Cerebellar nuclear complex (tissue), 1 donor: ENCODE measurements around the gene MAN1A2.
"Not testable (repeated sequence)": the region's sequence is repeated elsewhere in the genome, so short reads cannot be mapped to it uniquely, and the experiment has no call there.

Experiments
- DNase-seq, 2 experiments: peaks; one replicate each; lab custom pipeline; 2025; lab: John Stamatoyannopoulos, UW

MAN1A2 gene

DNA sequence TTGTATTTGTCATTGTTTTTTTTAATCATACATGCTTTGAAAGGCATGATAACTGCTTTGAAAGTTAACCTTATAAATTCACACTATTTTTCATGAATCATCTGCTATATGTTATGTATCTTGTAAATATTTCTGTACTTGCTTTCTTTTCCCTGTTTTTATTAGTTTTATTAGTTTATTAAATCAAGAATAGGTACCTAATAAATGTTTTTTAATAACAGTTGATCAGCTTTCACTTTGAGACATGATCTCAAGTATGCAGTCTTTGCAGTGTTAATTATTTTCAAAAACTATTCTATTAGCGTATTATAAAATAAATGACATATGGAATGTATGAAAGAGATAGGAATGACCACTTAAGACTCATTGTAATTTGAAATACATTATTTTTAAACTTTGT is 127.8 kb downstream of the MAN1A2 start:
- DNase-seq, result no peak

DNA sequence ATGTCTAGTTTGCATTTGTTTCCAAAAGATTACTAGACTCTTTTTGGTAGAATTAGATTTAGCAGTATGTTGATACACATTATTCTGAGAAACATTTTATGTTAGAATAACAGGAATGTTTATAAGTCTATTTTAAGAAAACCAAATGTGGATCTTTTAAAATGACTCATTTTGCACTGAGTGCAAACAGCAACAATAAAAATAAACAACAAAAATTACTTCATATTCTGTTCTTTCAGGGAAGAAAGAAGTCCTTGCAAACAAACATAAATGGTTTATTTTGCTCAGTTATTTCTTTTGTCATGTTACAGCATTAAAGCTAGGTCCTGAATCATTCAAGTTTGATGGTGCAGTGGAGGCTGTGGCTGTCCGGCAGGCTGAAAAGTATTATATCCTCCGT is 131.8 kb downstream of the MAN1A2 start:
- no peak for DNase-seq

DNA sequence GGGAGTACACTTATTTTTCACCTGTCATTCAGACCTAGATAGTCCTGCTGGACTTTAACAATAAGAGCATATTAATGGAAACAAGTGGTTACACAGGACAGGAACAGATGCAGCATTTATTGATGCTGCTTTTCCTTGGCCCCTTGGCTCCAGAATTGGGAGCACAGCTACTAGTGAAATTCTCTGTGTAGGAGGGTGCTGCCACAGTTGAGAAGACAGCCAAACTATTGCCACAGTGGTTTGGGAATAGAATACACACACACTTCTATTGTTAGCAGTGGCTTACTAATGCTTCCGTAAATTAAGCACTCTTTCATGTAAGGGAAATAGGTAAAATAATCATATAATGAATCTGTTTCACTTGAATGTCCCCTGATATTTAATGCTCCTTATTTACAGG is 133.3 kb downstream of the MAN1A2 start:
- DNase-seq, result no peak

DNA sequence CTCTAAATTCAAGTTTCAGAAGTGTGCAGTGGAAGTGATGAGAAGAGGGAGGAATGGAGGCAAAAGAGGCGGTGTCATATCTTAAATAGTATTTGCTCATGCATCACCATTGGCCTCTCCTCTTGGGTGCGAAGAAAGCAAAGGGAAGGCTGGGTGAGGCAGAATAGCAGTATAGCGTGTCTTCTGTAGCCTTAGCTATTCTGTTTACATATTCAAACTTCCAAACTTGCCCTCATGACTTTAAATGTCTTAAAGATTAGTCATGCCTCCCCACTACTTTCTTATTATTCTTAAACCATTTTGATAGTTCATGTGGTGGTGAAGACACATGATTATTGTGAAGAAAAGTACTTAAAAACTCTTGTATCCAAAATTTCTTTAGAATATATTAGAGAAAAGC is 134.0 kb downstream of the MAN1A2 start:
- DNase-seq, result no peak

DNA sequence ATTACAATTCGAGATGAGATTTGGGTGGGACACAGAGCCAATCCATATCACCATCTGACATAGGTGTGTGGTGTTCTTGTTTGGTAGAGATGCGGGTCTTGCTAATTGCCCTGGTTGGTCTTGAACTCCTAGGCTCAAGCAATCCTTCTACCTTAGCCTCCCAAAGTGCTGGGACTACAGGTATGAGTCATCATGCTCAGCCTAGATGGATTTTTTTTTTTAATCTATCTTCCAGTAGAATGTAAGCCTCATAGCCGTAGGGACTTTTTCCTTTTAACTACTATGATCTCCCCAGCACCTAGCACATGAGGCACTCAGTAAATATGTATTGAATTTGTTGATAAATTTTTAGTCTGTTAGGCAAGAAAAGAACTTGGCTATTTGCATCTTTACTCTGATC is 144.0 kb downstream of the MAN1A2 start:
- DNase-seq, result no peak

DNA sequence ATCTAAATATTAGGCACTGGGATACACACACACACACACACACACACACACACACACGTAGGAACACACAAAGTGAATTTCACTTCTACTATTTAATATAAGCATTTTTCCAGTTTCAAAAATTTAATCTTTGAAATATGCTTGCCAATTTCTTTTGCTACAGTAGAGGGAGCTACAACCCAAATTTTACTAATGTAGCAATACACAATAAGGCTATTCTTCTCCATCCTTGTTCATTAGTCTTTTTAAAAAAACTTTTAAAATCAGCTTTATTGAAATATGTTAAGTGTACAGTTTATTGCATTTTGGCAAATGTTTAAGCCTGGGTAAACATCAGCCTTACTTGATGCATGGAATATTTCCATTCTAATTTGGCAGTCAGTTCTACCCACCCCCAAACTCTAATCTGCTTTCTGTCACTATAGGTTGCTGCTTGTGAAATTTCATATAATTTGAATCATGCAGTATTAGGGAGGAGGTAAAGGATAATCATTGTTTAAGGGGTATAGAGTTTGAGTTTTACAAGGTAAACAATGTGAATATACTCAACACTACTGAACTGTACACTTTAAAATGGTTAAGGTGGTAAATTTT is 145.6 kb downstream of the MAN1A2 start:
- DNase-seq, result no peak

DNA sequence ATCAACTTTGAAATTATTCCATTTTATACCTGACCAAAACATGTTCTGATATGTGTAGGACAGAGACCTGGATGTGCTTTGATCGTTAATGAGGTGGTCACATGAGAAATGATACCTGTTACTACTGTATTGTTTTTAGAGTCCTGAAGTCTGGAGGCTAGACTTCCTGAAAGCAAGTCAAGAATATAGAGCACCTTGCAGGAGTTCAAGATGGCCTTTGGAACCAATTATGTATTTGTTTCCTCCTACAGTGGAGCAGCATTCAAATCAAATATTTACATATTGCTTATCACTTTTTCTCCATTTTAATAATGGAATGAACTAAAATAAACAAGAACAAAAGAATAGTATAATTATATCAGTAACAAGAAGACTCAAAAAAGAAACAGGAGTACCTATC is 155.9 kb downstream of the MAN1A2 start:
- no peak for DNase-seq

DNA sequence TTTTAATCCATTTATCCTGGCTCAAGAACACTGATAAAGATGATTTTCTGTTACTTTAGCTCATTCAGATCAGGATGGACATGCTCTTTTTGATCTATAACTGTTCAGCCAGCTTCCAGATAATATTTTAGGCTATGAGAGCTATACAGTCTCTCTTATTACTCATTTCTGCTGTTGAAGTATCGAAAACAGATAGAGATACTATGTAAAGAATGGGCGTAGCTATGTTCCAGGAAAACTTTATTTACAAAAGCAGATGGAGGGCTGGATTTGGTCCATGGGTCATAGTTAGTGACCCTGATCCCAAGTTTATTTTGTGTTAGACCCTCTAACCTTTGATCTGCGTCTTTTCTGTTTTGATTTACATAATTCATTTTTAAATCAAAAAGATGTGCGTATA is 159.8 kb downstream of the MAN1A2 start:
- no peak for DNase-seq

DNA sequence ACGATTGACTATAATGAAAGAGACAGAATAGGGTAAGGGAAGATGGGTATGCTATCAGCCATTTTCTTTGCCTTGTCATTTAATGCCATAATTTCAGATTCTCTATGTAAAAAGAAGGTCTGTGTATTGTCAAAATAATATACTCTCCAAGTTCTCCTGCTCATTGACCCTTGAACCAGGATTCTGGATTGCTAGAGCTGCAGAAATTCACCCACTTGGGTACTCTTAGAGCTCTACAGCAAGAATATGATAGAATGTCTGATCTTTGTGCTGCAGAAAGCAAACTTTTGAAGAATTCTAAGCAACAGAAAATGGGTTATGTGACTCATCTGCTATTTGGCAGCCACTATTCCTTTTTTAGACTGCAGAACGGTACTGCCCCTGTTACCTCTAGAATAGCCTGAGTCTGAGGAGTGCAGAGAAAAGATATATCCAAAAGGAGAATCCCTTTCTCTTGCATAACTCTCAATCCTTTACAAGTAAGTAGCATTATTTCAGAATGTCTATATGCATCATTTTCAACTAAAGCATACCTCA is 160.4 kb downstream of the MAN1A2 start:
- DNase-seq, result no peak

DNA sequence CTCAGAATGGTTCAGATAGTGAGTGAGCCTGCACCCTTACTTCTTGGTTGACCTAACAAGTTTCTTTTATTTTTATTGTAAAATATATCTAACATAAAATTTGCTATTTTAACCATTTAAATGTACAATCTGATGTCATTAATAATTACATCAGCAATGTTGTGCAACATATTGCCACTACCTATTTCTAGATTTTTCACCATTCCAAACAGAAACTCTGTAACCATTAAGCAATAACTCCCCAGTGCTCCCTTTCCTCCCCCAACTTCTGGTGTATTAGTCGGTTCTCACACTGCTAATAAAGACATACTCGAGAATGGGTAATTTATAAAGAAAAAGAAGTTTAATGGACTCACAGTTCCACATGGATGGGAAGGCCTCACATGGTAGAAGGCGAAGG is 162.4 kb downstream of the MAN1A2 start:
- no peak for DNase-seq

DNA sequence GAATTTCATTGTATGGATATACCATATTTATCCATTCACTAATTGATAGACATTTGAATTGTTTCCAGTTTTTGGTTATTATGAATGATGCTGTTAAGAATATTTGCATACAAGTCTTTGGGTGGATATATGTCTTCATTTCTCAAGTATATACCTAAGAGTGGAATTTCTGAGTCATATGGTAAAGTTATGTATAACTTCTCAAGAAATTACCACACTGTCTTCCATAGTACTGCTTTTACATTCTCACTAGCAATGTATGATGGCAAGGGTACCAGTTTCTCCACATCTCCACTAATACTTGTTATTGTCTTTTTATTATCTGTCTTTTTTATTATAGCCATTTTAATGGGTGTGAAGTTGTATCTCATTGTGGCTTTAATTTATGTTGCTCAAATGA is 164.0 kb downstream of the MAN1A2 start:
- no peak for DNase-seq

DNA sequence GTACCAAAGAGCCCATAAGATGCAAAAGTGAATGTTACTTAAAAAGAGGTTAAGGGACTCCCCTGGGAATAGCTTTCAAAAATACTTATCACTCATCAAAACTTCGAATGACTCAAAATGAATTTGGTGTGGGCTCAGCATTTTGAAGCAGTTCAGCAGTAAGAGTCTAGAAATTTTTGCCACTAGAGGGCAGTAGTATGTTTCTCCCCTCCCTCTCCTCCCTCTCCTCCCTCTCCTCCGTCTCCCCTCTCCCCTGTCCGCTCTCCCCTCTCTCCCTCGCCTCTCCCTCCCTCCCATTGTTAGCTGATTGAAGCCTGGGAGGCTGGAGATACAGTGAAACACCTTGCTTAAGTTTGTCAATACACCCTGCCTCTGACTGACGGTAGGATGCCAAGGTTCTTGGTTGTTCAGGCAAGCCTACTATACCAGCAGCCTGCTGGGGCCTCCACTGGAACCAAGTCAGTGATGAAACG is 167.8 kb downstream of the MAN1A2 start:
- DNase-seq, result peak in 1 of 2 experiments; percentile 14

DNA sequence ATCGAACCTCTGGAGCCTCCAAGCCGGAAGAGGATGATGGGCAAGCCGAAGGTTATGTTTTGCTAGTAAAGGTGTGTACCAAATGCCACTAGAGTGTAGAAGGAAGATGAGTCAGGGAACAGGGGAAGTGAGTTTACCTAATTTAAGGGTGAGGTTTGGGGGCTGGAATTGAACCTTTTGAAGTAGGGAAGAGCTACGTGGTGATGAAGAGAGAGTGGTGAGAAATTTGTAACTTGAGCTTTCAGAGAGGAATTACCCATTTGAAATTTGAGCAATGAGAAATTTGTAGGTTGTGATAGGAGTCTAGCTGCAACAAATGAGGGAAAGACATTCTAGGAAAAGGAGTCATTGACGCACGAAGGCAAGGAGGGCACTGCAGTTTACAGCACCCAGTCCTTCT is 168.6 kb downstream of the MAN1A2 start:
- DNase-seq, result no peak

DNA sequence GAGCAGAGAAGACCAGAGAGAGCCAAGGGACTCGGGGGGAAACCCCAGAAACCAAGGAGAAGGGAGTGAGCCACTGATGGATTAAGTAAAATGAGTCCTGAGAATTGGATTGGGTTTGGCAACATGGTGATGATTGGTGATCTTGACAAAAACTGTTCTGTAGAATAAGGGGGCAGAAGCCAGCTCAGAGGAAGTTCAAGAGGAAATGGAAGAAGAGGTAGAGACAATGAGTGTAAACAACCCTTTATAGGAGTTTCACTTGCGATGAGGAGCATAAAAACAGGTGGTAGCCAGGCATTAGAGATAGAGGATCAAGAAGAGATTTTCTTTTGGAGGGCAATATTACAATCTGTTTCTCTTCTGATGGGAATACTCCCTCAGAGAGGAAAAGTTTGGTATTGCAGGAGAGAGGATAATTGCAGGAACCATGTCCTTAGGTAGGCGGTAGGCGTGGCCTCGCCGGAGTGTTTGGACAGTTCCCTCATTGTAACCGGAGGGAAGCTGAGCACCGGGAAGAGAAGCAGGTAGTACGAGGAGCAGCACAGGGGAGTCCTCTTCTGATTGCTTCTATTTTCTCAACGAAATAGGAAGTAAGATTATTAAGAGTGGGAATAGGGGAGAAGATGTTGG is 170.2 kb downstream of the MAN1A2 start:
- DNase-seq, result no peak

DNA sequence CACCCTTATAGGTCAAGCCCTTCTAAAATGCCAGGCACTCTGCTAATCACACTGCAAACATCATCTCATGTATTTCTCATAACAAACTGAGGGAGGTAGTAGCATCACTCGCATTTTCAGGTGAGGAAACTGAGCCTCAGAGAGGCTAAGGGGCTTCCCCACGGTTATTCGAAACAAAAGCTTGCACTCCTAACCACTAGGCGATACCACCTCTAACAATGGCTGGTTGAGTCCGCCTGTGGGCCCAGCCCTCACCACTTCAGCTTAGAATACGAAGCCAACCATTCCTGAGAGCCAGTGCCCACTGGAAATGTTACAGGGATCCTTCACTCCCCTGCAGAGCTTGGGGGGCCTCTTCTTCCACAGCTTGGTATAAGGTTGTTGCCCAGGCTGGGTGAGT is 173.3 kb downstream of the MAN1A2 start:
- no peak for DNase-seq

DNA sequence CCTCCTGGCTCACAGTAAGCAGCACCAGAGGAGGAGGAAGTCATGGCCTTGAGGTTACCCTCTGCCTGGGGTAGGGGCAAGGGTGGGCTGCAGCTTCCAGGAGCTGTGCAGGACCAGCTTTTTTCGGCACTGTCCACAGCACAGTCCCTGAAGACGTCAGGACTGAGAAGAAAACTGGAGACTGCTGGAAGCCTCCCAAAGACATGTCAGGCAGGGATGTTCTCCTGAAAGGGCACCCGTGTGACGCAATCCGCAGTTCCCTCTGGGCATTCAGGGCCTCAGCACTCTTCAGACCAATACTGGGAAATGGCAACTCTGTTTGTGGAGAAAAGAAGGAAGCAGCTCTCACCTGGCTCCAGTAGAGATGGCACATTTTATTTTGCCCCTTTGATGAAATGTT is 173.8 kb downstream of the MAN1A2 start:
- DNase-seq, result no peak

DNA sequence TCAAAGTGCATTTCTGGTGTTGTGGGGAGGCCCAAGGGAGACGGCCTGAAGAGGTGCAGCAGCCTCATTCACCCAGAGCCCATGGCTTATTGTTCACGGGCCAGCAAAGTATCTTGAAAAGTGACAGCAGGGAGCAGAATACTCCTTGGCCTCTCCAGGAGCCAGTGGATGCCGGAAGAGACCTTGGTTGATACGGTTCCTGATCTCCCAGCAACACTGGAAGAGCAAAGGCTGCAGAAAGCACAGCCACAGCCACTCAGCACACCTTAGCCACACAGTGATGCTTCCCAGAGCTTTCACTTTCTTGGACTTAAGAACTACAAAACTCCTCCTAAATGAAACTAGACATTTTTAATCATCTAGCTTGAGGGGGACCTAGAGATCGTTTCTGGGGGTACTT is 174.3 kb downstream of the MAN1A2 start:
- DNase-seq, result no peak

DNA sequence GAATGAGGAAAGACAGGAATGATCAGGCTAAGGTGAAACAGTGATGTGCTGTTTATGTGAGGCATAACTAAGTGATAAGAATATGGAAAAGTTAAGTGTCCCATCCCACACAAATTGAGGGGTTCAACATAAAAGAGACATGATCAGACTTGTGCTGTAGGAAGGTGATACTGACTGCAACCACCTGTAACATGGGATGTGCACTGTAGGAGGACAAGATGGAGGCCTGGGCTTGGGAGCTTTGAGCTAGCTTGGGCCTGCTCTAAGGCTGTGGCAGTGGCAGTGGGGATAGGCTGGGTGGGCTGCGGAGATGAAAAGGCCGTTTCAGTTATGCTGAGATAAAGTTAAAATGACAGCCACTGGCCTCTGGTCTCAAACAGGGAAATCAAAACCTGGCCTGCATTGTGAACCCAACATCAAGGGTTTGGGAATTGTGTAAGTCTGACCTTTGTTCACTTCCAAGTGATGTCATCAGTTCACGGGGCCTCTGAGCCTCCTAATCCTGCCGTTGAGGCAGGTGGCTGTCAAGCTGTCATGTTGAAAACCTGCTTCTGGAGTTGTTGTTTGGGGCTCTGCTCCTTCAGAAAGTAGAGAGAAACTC is 177.4 kb downstream of the MAN1A2 start:
- DNase-seq, result no peak

DNA sequence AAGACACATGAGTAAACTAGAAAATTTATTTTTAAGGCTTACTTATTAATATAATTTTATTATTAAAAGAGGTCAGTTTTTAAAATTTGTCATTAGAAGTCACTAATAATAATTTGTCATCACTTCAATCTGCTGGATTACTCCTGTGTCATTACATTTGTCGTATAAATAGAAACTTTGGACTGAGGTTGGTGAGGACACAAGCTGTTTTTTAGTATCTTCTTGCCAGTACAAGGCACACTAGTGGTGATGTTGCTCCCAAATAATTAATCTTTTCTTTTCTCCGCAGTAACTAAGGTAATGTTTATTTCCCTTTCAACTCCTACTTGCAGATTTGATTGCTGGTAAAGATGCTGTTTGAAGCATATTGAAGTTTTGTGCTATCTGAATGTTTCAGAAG is 179.2 kb downstream of the MAN1A2 start:
- DNase-seq, result no peak

DNA sequence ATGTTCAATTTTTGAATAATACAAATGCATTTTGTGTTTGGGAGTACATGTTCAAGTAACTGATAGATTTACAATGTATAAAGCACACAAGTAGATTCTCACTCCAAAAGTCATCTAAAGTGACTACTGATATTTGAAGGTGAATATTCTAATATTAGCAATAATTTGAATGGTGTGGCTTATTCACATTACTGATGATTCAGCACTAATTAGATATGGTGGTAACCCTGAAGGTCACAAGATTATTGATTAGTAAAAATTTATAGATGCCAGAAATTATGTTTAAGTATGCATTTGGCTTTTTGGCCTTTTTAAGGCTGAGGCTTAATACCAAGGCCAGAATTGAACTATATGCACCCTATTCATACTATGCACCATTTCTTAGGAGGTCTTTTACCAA is 186.2 kb downstream of the MAN1A2 start:
- DNase-seq, result no peak

DNA sequence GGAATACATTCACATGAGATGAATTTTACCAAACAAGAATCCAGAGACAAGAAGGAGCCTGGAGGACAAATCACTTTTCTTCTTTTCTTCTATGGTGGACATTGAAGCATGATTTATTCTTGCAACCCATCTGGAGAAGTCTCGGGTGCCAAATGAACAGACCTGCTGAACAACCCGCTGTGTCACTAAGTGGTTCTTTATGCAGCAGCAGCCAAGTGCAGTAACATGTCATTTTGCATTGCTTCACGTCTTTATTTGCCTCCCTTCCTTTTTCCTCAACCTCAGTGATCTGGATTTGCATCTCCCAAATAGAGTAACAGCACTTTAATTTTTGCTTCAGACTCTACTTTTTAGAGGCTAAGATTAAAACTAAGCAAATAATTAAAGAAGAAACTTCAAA is 188.6 kb downstream of the MAN1A2 start:
- peak; percentile 30 to 71 for DNase-seq

DNA sequence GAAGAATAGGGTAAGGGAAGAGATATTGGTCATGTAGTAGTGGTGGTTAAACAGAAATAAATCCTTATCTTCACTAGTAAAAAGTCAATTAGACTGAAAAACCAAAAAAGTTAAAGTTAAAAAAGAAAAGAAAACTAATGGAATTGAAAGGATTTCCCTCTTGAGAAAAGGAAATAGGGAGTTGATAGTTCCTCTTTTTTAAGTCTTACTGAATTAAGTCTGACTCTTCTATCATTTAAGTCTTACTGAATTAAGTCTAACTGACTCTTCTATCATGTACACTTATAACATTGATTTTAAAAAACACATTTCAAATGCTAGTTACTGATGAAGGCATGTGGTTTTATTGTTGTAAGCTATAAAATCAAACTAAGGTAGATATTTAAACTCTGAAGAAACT is 189.1 kb downstream of the MAN1A2 start:
- DNase-seq, result no peak

DNA sequence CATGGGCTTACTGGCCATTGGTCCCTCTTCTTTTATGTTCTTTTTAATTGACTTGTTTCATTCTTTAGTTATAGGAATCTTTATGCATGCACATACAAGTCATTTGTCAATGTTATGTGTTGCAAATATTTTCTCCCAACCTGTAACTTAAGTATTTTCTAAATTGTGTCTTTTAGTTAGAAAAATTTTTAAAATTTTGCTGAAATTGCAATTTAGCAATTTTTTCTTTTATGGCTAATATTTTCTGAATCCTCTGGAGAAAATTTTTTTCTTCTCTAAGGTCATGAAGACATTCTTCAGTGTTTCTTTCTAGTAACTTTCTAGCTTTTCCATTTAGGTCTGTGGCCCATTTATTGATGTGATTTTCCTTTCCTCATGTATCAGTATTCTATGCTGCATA is 189.7 kb downstream of the MAN1A2 start:
- no peak for DNase-seq

DNA sequence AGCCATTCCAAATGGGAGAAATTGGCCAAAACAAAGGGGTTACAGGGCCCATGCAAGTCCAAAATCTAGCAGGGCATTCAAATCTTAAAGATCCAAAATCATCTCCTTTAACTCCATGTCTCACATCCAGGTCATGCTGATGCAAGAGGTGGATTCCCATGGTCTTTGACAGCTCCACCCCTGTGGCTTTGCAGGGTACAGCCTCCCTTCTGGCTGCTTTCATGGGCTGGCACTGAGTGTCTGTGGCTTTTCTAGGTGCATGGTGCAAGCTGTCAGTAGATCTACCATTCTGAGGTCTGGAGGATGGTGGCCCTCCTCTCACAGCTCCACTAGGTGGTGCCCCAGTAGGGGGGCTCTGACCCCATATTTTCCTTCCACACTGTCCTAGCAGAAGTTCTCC is 191.2 kb downstream of the MAN1A2 start:
- not testable (repeated sequence) for DNase-seq
